Endodermal cell (in vitro differentiated cells): ENCODE data around the gene NTN3. TPM values are rescaled to one million over a fixed set of nuclear protein-coding genes. Genes with fewer than 3 reads are reported as not detected.

ENCODE experiments used
- DNase-seq: peaks from one replicate; pipeline ENCODE4 v3.0.0-alpha.2; 2017
- H3K27ac ChIP-seq: 2 replicates; pipeline ENCODE4 v1.5.1; 2013; ENCODE audit warnings: mild to moderate bottlenecking, low read depth, low read length, moderate library complexity
- H3K27me3 ChIP-seq: 2 replicates; pipeline ENCODE4 v1.6.1; 2013; ENCODE audit warnings: mild to moderate bottlenecking, low read length, moderate library complexity; ENCODE audit not compliant: insufficient read depth, control insufficient read depth, poor library complexity, severe bottlenecking
- H3K36me3 ChIP-seq: 2 replicates; pipeline ENCODE4 v1.7.0; 2013; ENCODE audit warnings: mild to moderate bottlenecking, low read length, moderate library complexity; ENCODE audit not compliant: control insufficient read depth, insufficient read depth
- H3K4me1 ChIP-seq: one replicate; pipeline ENCODE4 v1.7.0; 2013; ENCODE audit warnings: low read length; ENCODE audit not compliant: control insufficient read depth, insufficient read depth
- H3K4me3 ChIP-seq: 2 replicates; pipeline ENCODE4 v1.5.1; 2013; ENCODE audit warnings: mild to moderate bottlenecking, low read length, moderate library complexity
- H3K9ac ChIP-seq: 2 replicates; pipeline ENCODE4 v1.6.1; 2013; ENCODE audit warnings: mild to moderate bottlenecking, low read length, moderate library complexity; ENCODE audit not compliant: poor library complexity, severe bottlenecking; ENCODE audit errors: extremely low read depth
- H3K9me3 ChIP-seq: 2 replicates; pipeline ENCODE4 v1.6.1; 2013; ENCODE audit warnings: mild to moderate bottlenecking, low read length, moderate library complexity; ENCODE audit not compliant: control insufficient read depth
- H3K27ac Mint-ChIP-seq: 2 replicates; pipeline ENCODE4 v1.8.0; 2020; ENCODE audit warnings: mixed read lengths
- H3K27me3 Mint-ChIP-seq: 2 replicates; pipeline ENCODE4 v1.8.0; 2021; ENCODE audit warnings: mild to moderate bottlenecking, mixed read lengths; ENCODE audit not compliant: insufficient read depth
- H3K36me3 Mint-ChIP-seq: 2 replicates; pipeline ENCODE4 v1.8.0; 2020; ENCODE audit warnings: low read depth, mixed read lengths
- H3K4me1 Mint-ChIP-seq: 2 replicates; pipeline ENCODE4 v1.8.0; 2020; ENCODE audit warnings: mixed read lengths
- H3K4me3 Mint-ChIP-seq: 2 replicates; pipeline ENCODE4 v1.8.0; 2020; ENCODE audit warnings: mild to moderate bottlenecking, moderate library complexity, mixed read lengths
- H3K9me3 Mint-ChIP-seq: 2 replicates; pipeline ENCODE4 v1.8.0; 2020; ENCODE audit warnings: mild to moderate bottlenecking, mixed read lengths
- WGBS, 2 experiments: methylation state at CpG; one replicate each; pipeline versions ENCODE4 v1.1.5 to v1.1.7; 2013; ENCODE audit warnings: missing lambda C conversion rate in 2 of 2, mixed read lengths in 1 of 2; ENCODE audit not compliant: insufficient coverage in 1 of 2, insufficient read length in 1 of 2; 5-methylcytosine and 5-hydroxymethylcytosine counted together
- total RNA-seq, 2 donors: library from RNA; stranded (reverse); fragmentation: NEBNext Ultra II Directional in 1 of 2; extraction: Animal tissue kit (Norgen Biotek cat#: 25700) in 1 of 2; gene quantifications; 2 replicates in 1 of 2; 3 replicates in 1 of 2; pipeline ENCODE4 v1.2.1, GENCODE V29; 2021
- TF ChIP-seq, protein P1 (sequence below): fragments of 200-600 bp; sonication (generic); conservative IDR thresholded peaks from 2 replicates; pipeline ENCODE4 v1.5.0; 2021; ENCODE audit warnings: antibody characterized with exemption, mild to moderate bottlenecking

Gene NTN3
- total RNA-seq, 2 donors from 2014 or later, result 0.48 to 0.62 TPM

DNA sequence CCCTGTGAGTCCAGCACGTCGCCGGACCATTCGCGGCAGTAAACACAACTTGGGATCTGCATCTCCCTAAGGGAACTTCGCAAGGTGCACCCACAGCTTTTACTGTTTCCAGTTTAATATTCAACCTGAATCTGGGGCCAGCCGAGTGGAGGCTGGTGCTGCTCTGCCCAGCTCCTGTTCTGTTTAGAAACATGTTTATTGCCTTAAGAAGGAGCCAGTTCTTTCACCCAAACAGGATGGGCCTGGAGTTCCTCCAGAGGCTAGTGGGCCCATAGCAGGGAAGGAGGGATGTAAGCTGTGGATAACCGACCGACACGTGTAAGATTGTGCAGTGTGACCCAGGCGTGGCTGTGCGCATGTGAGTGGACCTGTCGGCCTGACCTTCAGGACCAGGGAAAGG, 21.2 kb downstream of the NTN3 start:
- Histone ChIP-seq H3K9ac (no peak overlapping the region), H3K27ac (no peak overlapping the region), H3K4me1 (no peaks in the 10 kb centered on the region), H3K36me3 (no peaks in the 10 kb centered on the region), H3K9me3 (no peaks in the 10 kb centered on the region), H3K4me3 (no peak overlapping the region), H3K27me3 (no peaks in the 10 kb centered on the region)
- TF ChIP-seq, protein P1, sequence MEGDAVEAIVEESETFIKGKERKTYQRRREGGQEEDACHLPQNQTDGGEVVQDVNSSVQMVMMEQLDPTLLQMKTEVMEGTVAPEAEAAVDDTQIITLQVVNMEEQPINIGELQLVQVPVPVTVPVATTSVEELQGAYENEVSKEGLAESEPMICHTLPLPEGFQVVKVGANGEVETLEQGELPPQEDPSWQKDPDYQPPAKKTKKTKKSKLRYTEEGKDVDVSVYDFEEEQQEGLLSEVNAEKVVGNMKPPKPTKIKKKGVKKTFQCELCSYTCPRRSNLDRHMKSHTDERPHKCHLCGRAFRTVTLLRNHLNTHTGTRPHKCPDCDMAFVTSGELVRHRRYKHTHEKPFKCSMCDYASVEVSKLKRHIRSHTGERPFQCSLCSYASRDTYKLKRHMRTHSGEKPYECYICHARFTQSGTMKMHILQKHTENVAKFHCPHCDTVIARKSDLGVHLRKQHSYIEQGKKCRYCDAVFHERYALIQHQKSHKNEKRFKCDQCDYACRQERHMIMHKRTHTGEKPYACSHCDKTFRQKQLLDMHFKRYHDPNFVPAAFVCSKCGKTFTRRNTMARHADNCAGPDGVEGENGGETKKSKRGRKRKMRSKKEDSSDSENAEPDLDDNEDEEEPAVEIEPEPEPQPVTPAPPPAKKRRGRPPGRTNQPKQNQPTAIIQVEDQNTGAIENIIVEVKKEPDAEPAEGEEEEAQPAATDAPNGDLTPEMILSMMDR, result no peak
- Mint-ChIP-seq H3K9me3 (no peaks in the 10 kb centered on the region), H3K36me3 (peaks cover 2% of the 10 kb centered on the region), H3K27ac (no peak overlapping the region), H3K4me1 (no peaks in the 10 kb centered on the region), H3K27me3 (no peaks in the 10 kb centered on the region), H3K4me3 (no peak overlapping the region)
- 93 to 97% methylated on average over 13 of the region's 13 CpGs for WGBS, 2 experiments
- DNase-seq, result no peak

DNA sequence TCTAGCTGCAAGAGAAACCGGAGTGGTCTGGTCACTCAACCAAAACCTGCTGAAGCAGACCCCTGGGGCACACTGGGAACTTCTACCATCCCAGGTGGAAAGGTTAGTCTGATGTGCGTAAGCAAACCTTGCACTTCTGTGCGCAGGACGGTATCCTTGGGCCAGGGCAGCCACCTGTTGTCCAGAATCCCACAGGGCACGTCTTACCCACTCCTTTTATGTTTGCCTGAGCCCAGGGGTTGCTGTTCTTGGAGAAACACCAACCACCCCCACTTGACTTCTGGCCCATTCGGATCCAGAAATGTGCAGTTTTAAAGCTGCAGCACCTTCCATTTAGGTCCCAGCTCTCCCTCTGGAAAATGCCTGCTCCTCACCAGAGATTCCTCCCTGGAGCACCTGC, 22.5 kb downstream of the NTN3 start:
- TF ChIP-seq, protein P1, result no peak
- Histone ChIP-seq H3K27ac (no peak overlapping the region), H3K27me3 (no peaks in the 10 kb centered on the region), H3K36me3 (no peaks in the 10 kb centered on the region), H3K9me3 (no peaks in the 10 kb centered on the region), H3K9ac (no peak overlapping the region), H3K4me1 (no peaks in the 10 kb centered on the region), H3K4me3 (no peak overlapping the region)
- H3K4me1 Mint-ChIP-seq, result no peaks in the 10 kb centered on the region
- no peak for DNase-seq
- peaks cover 7% of the 10 kb centered on the region for H3K36me3 Mint-ChIP-seq
- H3K4me3 Mint-ChIP-seq, result no peak overlapping the region
- whole genome bisulfite sequencing, 2 experiments, result 93 to 97% methylated on average over 5 to 6 of the region's 6 CpGs
- no peaks in the 10 kb centered on the region for H3K9me3 Mint-ChIP-seq
- H3K27me3 Mint-ChIP-seq, result no peaks in the 10 kb centered on the region
- H3K27ac Mint-ChIP-seq, result no peak overlapping the region

DNA sequence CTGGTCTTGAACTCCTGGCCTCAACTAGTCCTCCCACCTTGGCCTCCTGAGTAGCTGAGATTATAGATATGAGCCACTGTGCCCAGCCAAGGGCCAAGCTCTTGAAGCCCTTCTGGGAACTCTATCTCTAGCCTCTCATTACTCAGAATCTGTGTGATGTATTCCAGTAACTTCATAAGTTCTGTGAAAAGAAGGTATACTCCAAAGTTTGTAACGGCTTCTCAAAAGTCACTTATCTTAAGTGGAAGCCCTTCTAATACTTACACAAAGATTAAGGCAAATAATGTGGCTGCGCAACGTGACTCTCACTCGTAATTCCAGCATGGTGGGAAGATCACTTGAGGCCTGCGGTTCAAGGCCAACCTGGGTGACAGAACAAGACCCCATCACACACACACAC, 23.5 kb downstream of the NTN3 start:
- DNase-seq, result no peak
- H3K9me3 Mint-ChIP-seq, result no peaks in the 10 kb centered on the region
- H3K27ac Mint-ChIP-seq, result no peak overlapping the region

More for the DNA sequence above, 23.5 kb downstream of the NTN3 start:
- H3K36me3 Mint-ChIP-seq, result peaks cover 7% of the 10 kb centered on the region
- H3K9ac ChIP-seq, result no peak overlapping the region
- no peaks in the 10 kb centered on the region for H3K27me3 ChIP-seq
- H3K4me1 ChIP-seq, result no peaks in the 10 kb centered on the region
- H3K27ac ChIP-seq, result no peak overlapping the region
- no peaks in the 10 kb centered on the region for H3K9me3 ChIP-seq
- no peak overlapping the region for H3K4me3 Mint-ChIP-seq
- TF ChIP-seq, protein P1, result no peak
- no peak overlapping the region for H3K4me3 ChIP-seq
- H3K27me3 Mint-ChIP-seq, result no peaks in the 10 kb centered on the region
- H3K4me1 Mint-ChIP-seq, result no peaks in the 10 kb centered on the region
- 91 to 100% methylated on average over 1 to 5 of the region's 5 CpGs for WGBS, 2 experiments
- H3K36me3 ChIP-seq, result no peaks in the 10 kb centered on the region
